MM.1S (cell line): ENCODE data around the gene RBAK.

Experiments
- DNase-seq: peaks from one replicate; pipeline ENCODE4 v3.0.0-alpha.2; 2015
- H2AFZ ChIP-seq: fragments of 300-600 bp; sonication (generic); 2 replicates; pipeline ENCODE4 v1.6.0; 2016; ENCODE audit warnings: antibody characterized with exemption, low read length
- H3F3A ChIP-seq: fragments of 300-600 bp; sonication (generic); 2 replicates; pipeline ENCODE4 v1.6.1; 2016; ENCODE audit warnings: mild to moderate bottlenecking, antibody characterized with exemption, low read length, moderate library complexity, mixed read lengths; ENCODE audit not compliant: insufficient read depth
- H3K27ac ChIP-seq: fragments of 300-600 bp; sonication (generic); 2 replicates; pipeline ENCODE4 v1.5.1; 2016; ENCODE audit warnings: mild to moderate bottlenecking, low read length
- H3K27me3 ChIP-seq: fragments of 300-600 bp; sonication (generic); replicated peaks from 2 replicates; pipeline ENCODE4 v1.6.0; 2016; ENCODE audit warnings: low read length; ENCODE audit not compliant: insufficient read depth
- H3K36me3 ChIP-seq: fragments of 300-600 bp; sonication (generic); replicated peaks from 2 replicates; pipeline ENCODE4 v1.6.1; 2016; ENCODE audit warnings: mild to moderate bottlenecking, low read length, mixed read lengths; ENCODE audit not compliant: insufficient read depth
- H3K4me1 ChIP-seq: fragments of 300-600 bp; sonication (generic); 2 replicates; pipeline ENCODE4 v1.6.1; 2016; ENCODE audit warnings: low read length, mixed read lengths
- H3K4me2 ChIP-seq: fragments of 300-600 bp; sonication (generic); 2 replicates; pipeline ENCODE4 v1.6.0; 2016; ENCODE audit warnings: low read depth, low read length
- H3K4me3 ChIP-seq: fragments of 300-600 bp; sonication (generic); 2 replicates; pipeline ENCODE4 v1.5.1; 2016; ENCODE audit warnings: low read length, mixed read lengths
- H3K79me2 ChIP-seq: fragments of 300-600 bp; sonication (generic); 2 replicates; pipeline ENCODE4 v1.6.1; 2016; ENCODE audit warnings: mixed run types, low read length, mixed read lengths
- H3K9ac ChIP-seq: fragments of 300-600 bp; sonication (generic); 2 replicates; pipeline ENCODE4 v1.6.1; 2016; ENCODE audit warnings: low read length, mixed read lengths
- H3K9me2 ChIP-seq: fragments of 300-600 bp; sonication (generic); replicated peaks from 2 replicates; pipeline ENCODE4 v1.6.1; 2016; ENCODE audit warnings: mild to moderate bottlenecking, low read length, mixed read lengths; ENCODE audit not compliant: insufficient read depth
- H3K9me3 ChIP-seq: fragments of 300-600 bp; sonication (generic); replicated peaks from 2 replicates; pipeline ENCODE4 v1.6.1; 2016; ENCODE audit warnings: mild to moderate bottlenecking, low read length, mixed read lengths; ENCODE audit not compliant: insufficient read depth
- H4K20me1 ChIP-seq: fragments of 300-600 bp; sonication (generic); 2 replicates; pipeline ENCODE4 v1.6.1; 2016; ENCODE audit warnings: mild to moderate bottlenecking, low read length, moderate library complexity, mixed read lengths; ENCODE audit not compliant: insufficient read depth
- EZH2 ChIP-seq: fragments of 300-600 bp; sonication (generic); optimal IDR thresholded peaks from 2 replicates; pipeline ENCODE3; 2017; ENCODE audit warnings: low read depth, mild to moderate bottlenecking, antibody characterized with exemption, low read length, mixed read lengths
- EZH2phosphoT487 ChIP-seq: fragments of 300-600 bp; sonication (generic); IDR thresholded peaks from 2 replicates; pipeline ENCODE4 v1.6.1; 2018; ENCODE audit warnings: antibody characterized with exemption, low read length
- TF ChIP-seq, protein P1 (sequence below): fragments of 300-600 bp; sonication (generic); IDR thresholded peaks from 2 replicates; pipeline ENCODE4 v1.5.1; 2016; ENCODE audit warnings: antibody characterized with exemption, low read length, mixed read lengths

RBAK gene

DNA sequence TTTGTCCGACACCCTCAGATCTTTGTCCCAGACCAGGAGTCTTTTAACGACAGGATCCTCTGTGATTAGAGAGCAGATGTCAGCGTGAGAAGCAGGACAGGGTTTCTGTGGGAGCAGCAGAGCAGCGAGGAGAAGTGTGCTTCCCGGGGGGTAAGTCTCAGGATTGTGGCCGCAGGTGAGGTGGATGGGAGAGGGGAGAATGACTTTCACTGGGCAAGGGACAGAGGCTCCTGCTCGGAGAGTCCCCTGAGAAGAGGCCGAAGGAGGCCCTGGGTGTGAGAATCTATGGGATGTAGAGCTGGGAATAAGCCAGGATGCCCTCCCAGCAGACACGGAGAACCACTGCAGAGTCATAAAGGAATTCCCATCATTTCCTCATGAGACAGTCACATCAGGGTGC is 10.4 kb upstream of the RBAK start:
- H3K4me1 ChIP-seq, result no peaks in the 10 kb centered on the region
- TF ChIP-seq EZH2 (no peak), EZH2phosphoT487 (no peak)
- TF ChIP-seq, protein P1, sequence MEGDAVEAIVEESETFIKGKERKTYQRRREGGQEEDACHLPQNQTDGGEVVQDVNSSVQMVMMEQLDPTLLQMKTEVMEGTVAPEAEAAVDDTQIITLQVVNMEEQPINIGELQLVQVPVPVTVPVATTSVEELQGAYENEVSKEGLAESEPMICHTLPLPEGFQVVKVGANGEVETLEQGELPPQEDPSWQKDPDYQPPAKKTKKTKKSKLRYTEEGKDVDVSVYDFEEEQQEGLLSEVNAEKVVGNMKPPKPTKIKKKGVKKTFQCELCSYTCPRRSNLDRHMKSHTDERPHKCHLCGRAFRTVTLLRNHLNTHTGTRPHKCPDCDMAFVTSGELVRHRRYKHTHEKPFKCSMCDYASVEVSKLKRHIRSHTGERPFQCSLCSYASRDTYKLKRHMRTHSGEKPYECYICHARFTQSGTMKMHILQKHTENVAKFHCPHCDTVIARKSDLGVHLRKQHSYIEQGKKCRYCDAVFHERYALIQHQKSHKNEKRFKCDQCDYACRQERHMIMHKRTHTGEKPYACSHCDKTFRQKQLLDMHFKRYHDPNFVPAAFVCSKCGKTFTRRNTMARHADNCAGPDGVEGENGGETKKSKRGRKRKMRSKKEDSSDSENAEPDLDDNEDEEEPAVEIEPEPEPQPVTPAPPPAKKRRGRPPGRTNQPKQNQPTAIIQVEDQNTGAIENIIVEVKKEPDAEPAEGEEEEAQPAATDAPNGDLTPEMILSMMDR, result no peak
- H2AFZ ChIP-seq, result no peak overlapping the region
- H3K79me2 ChIP-seq, result no peaks in the 10 kb centered on the region
- no peak overlapping the region for H3K27ac ChIP-seq
- H3K27me3 ChIP-seq, result no peaks in the 10 kb centered on the region
- no peak overlapping the region for H3K9ac ChIP-seq
- H3K4me2 ChIP-seq, result no peak overlapping the region
- H3K9me2 ChIP-seq, result no peaks in the 10 kb centered on the region
- H4K20me1 ChIP-seq, result no peaks in the 10 kb centered on the region
- no peaks in the 10 kb centered on the region for H3K9me3 ChIP-seq
- no peaks in the 10 kb centered on the region for H3F3A ChIP-seq
- H3K36me3 ChIP-seq, result no peaks in the 10 kb centered on the region
- no peak overlapping the region for H3K4me3 ChIP-seq
- DNase-seq, result no peak

DNA sequence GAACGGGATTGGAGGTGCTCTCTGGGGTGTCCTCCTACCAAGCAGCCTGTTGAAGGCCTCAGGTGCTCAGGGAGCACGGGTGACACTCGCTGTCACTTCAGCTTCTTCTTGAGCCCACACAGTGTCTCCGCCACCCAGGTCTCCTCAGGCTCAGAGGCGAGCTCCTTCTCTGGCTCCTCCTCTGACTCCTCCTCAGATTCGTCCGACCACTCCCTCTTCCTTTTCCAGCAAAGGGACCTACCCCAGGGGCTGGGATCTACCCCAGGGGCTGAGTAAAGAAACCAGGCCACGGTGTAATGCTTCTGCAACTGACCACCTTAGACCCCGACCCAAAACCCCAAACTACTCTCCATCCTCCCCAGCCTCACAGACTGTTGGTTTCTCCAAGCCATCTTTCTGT is 9.2 kb upstream of the RBAK start:
- no peaks in the 10 kb centered on the region for H3K27me3 ChIP-seq
- H4K20me1 ChIP-seq, result no peaks in the 10 kb centered on the region
- H3K36me3 ChIP-seq, result no peaks in the 10 kb centered on the region
- no peaks in the 10 kb centered on the region for H3K9me2 ChIP-seq
- TF ChIP-seq EZH2 (no peak), EZH2phosphoT487 (no peak)
- TF ChIP-seq, protein P1, result no peak
- no peaks in the 10 kb centered on the region for H3K9me3 ChIP-seq
- H3K9ac ChIP-seq, result no peak overlapping the region
- no peaks in the 10 kb centered on the region for H3K79me2 ChIP-seq
- H3K4me2 ChIP-seq, result no peak overlapping the region
- H3K27ac ChIP-seq, result no peak overlapping the region
- no peaks in the 10 kb centered on the region for H3F3A ChIP-seq
- no peak overlapping the region for H2AFZ ChIP-seq
- DNase-seq, result no peak
- H3K4me3 ChIP-seq, result no peak overlapping the region
- H3K4me1 ChIP-seq, result no peaks in the 10 kb centered on the region

DNA sequence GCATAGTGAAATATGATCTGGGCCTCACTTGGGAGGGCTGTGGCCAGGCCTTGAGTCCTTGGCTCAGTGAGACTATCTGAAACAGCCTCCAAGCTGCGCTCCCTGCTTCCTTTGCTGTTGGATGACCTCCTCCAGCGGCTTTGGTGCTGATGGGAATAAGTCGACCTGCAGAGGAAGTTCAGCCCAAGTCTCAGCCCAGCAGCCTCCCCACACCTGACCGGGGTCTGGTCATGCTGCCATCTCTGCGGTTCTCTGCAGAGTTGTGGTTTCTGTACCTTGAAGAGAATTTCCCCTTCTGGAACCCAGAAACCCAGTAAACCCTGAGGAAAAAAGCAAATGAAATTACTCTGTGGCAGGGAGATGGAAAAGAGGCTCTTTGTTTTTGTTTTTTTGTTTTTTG is 4.6 kb upstream of the RBAK start:
- no peaks in the 10 kb centered on the region for H3F3A ChIP-seq
- no peak for TF ChIP-seq EZH2phosphoT487
- no peak for TF ChIP-seq EZH2
- TF ChIP-seq, protein P1, result no peak
- no peak overlapping the region for H3K4me2 ChIP-seq
- H3K36me3 ChIP-seq, result no peaks in the 10 kb centered on the region
- H3K9me2 ChIP-seq, result no peaks in the 10 kb centered on the region
- no peaks in the 10 kb centered on the region for H3K27me3 ChIP-seq
- no peaks in the 10 kb centered on the region for H4K20me1 ChIP-seq
- H3K27ac ChIP-seq, result peak overlapping the region; percentile 4; the same call in 1 of the 2 replicates
- no peak overlapping the region for H2AFZ ChIP-seq
- peaks cover 4% of the 10 kb centered on the region; the same call in 1 of the 2 replicates for H3K4me1 ChIP-seq
- H3K4me3 ChIP-seq, result no peak overlapping the region
- DNase-seq, result peak; percentile 30
- H3K9ac ChIP-seq, result no peak overlapping the region
- H3K79me2 ChIP-seq, result peaks cover 2% of the 10 kb centered on the region
- no peaks in the 10 kb centered on the region for H3K9me3 ChIP-seq
